ENCODE data around the gene XRCC4. TPM values are rescaled to one million over a fixed set of nuclear protein-coding genes. Genes with fewer than 3 reads are reported as not detected.

The XRCC4 gene
- total and polyA plus RNA-seq, 9 of the 15 experiments (the other 6 are each of a cell fraction or from before 2014, with no cell fraction given): 13.6 to 61.6 (median 22.4) TPM

- TF ChIP-seq SFPQ (IDR thresholded peaks at IDR 0.05; ENCODE audit: low read depth, low read length) (no peak), PYGO2 (tag; IDR thresholded peaks at IDR 0.05) (no peak), NR2F6 (CRISPR knock-in tag; IDR thresholded peaks at IDR 0.05) (no peak), GABPA (tag; conservative IDR thresholded peaks at IDR 0.05; ENCODE audit: low read depth) (peak; percentile 98), ZBTB9 (CRISPR knock-in tag; IDR thresholded peaks at IDR 0.05) (peak; percentile 77; the same call in 1 of the 2 replicates), FOXA1 (IDR thresholded peaks at IDR 0.05; ENCODE audit: borderline replicate concordance) (no peak), ZEB2 (IDR thresholded peaks at IDR 0.05) (no peak), POLR2G (IDR thresholded peaks at IDR 0.05; ENCODE audit: low read depth, low read length) (peak; percentile 99), ASH1L (IDR thresholded peaks at IDR 0.05; ENCODE audit: borderline replicate concordance, low read depth, partially characterized antibody) (peak; percentile 82), CC2D1A (IDR thresholded peaks at IDR 0.05) (no peak), FOS (IDR thresholded peaks at IDR 0.05; ENCODE audit: extremely low read depth, insufficient read length) (peak; percentile 72), NONO (IDR thresholded peaks at IDR 0.05; ENCODE audit: low read depth in 2 of 2, low read length in 1 of 2) (0 out of 4 replicates have a peak, but pooled peaks of 1 of the 2 experiments have one; percentile 16), TAF9B (IDR thresholded peaks at IDR 0.05; ENCODE audit: partially characterized antibody) (peak; percentile 83), MTA1 (IDR thresholded peaks at IDR 0.05; ENCODE audit: borderline replicate concordance) (no peak), KLF6 (CRISPR knock-in tag; IDR thresholded peaks at IDR 0.05; ENCODE audit: borderline replicate concordance) (peak; percentile 12; the same call in 1 of the 2 replicates), CREB3L1 (IDR thresholded peaks at IDR 0.05; ENCODE audit: borderline replicate concordance, low read depth) (peak; percentile 98)
Measured at GRCh38 chr5:83076742-83077661, at the start of gene XRCC4, which contains the start of gene TMEM167A (continued).
